ENCODE results near the gene ARRDC3. TPM values are rescaled to one million over a fixed set of nuclear protein-coding genes. Genes with fewer than 3 reads are reported as not detected.

ARRDC3 gene
- total RNA-seq, 4 donors from 2014 or later: 37.0 to 58.2 (median 43.1) TPM

DNA sequence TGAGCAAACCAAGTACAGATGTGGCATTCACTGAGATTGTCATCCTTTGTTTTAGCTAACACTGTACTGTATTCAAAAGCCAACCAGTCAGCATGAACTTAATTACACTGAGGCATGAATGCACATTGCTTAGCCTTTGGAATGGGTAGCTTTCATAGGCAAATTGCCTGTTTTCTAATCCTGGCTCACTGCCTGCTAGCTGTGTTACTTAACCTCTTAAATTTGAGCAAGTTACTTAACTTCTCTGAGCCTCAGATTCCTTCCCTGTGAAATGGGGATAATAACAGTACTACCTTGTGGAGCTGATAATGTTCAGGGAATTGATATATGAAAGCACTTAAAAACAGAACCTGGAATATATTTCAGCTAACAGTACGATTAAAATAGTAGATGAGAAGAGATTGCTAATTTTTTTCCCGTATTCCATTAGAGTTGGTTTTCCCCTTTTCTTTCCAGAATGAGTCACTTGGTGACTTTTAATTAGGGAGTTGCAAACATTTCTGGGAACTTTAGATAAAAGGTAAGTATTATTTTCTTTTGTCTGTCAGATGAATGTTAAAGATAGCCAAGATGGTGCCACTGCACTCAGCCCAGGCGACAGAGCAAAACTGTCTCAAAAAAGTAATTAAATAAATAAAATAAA, 43.9 kb downstream of the ARRDC3 start:
- 40% methylated on average over 3 of the region's 3 CpGs for WGBS
- Histone ChIP-seq H3K27me3 (no peaks in the 10 kb centered on the region), H3K4me1 (peaks cover 0 to 14% (median 7%) of the 10 kb centered on the region in 4 donors), H3K27ac (replicated peaks in 1 of 4) (no peak overlapping the region), H3K9me3 (no peaks in the 10 kb centered on the region), H3K4me3 (no peak overlapping the region), H3K36me3 (no peaks in the 10 kb centered on the region)
- TF ChIP-seq POLR2AphosphoS5 (IDR thresholded peaks at IDR 0.05): no peak
- TF ChIP-seq POLR2A (IDR thresholded peaks at IDR 0.05; ENCODE audit: low read depth): no peak
- TF ChIP-seq EP300 (IDR thresholded peaks at IDR 0.05): no peak
- no peak for TF ChIP-seq CTCF (IDR thresholded peaks at IDR 0.05)
- intact Hi-C loops (cut with DNase I): no loop called here
- no peak for DNase-seq (ENCODE audit: extremely low spot score)

GRCh38 chr5:91332267-91333045, 50.7 kb downstream of the ARRDC3 start:
- intact Hi-C loops (cut with DNase I): no loop called here
- TF ChIP-seq CTCF (IDR thresholded peaks at IDR 0.05) (no peak), POLR2A (IDR thresholded peaks at IDR 0.05; ENCODE audit: low read depth) (no peak), EP300 (IDR thresholded peaks at IDR 0.05) (no peak)
- WGBS: 60% methylated on average over 8 of the region's 8 CpGs

DNA sequence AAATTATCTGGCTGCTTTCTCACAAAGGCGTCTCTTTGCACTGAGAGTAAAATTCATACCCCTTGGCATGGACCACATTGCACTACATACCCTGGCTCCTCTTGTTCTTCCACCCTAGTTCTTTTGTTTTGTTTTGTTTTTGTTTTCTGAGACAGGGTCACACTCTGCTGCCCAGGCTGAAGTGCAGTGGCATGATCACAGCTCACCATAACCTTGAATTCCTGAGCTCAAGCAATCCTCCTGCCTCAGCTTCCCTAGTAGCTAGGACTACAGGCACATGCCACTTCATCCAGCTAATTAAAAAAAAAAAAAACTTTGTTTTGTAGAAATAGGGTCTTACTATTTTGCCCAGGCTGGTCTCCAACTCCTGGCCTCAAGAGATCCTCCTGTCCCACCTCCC, 51.4 kb downstream of the ARRDC3 start:
- TF ChIP-seq EP300 (IDR thresholded peaks at IDR 0.05) (no peak), POLR2A (IDR thresholded peaks at IDR 0.05; ENCODE audit: low read depth) (no peak), CTCF (IDR thresholded peaks at IDR 0.05) (no peak), POLR2AphosphoS5 (IDR thresholded peaks at IDR 0.05) (no peak)
- Histone ChIP-seq H3K27me3 (no peaks in the 10 kb centered on the region), H3K36me3 (no peaks in the 10 kb centered on the region), H3K4me1 (peaks cover 0 to 23% (median 22%) of the 10 kb centered on the region in 4 donors), H3K9me3 (no peaks in the 10 kb centered on the region), H3K4me3 (no peak overlapping the region), H3K27ac (replicated peaks in 1 of 4) (no peak overlapping the region)
- WGBS: 72% methylated on average over 1 of the region's 1 CpG
- no peak for DNase-seq (ENCODE audit: extremely low spot score)
- intact Hi-C loops (cut with DNase I): no loop called here

More at GRCh38 chr5:91332267-91333045, 50.7 kb downstream of the ARRDC3 start:
- Histone ChIP-seq H3K36me3 (no peaks in the 10 kb centered on the region), H3K4me1 (peaks cover 0 to 23% (median 22%) of the 10 kb centered on the region in 4 donors), H3K9me3 (no peaks in the 10 kb centered on the region), H3K27ac (replicated peaks in 1 of 4) (no peak overlapping the region), H3K4me3 (no peak overlapping the region), H3K27me3 (no peaks in the 10 kb centered on the region)
- no peak for DNase-seq (ENCODE audit: extremely low spot score)

GRCh38 chr5:91329283-91329682, 53.8 kb downstream of the ARRDC3 start:
- peaks cover 0 to 33% (median 22%) of the 10 kb centered on the region in 4 donors for H3K4me1 ChIP-seq
- no peaks in the 10 kb centered on the region for H3K27me3 ChIP-seq
- H3K27ac ChIP-seq (replicated peaks in 1 of 4): no peak overlapping the region
- H3K36me3 ChIP-seq: no peaks in the 10 kb centered on the region
- no peak for DNase-seq (ENCODE audit: extremely low spot score)
- intact Hi-C loops (cut with DNase I): no loop called here
- 93% methylated on average over 1 of the region's 1 CpG for WGBS
- TF ChIP-seq POLR2A (IDR thresholded peaks at IDR 0.05; ENCODE audit: low read depth): no peak
- TF ChIP-seq EP300 (IDR thresholded peaks at IDR 0.05): no peak
- no peak for TF ChIP-seq CTCF (IDR thresholded peaks at IDR 0.05)
- TF ChIP-seq POLR2AphosphoS5 (IDR thresholded peaks at IDR 0.05): no peak
- no peak overlapping the region for H3K4me3 ChIP-seq
- no peaks in the 10 kb centered on the region for H3K9me3 ChIP-seq
